Neural cell (in vitro differentiated cells): Measurements from ENCODE around the gene TLL2. TPM values are rescaled to one million over a fixed set of nuclear protein-coding genes. Genes with fewer than 3 reads are reported as not detected.

Source experiments
- H2AFZ ChIP-seq: fragments of 200-600, 300-800 bp; sonication (generic), shearing (Covaris generic); 2 replicates; pipeline ENCODE4 v1.6.0; 2014; ENCODE audit warnings: low read depth, mild to moderate bottlenecking, antibody characterized with exemption, low read length, moderate library complexity
- H3F3A ChIP-seq: fragments of 200-600 bp; shearing (Covaris generic); 2 replicates; pipeline ENCODE4 v1.6.1; 2016; ENCODE audit warnings: mild to moderate bottlenecking, moderate library complexity, mixed read lengths, antibody characterized with exemption, low read length; ENCODE audit not compliant: insufficient read depth, poor library complexity, severe bottlenecking
- H3K27ac ChIP-seq: fragments of 200-600, 300-800 bp; sonication (generic), shearing (Covaris generic); 2 replicates; pipeline ENCODE4 v1.5.1; 2014; ENCODE audit warnings: mild to moderate bottlenecking, low read length, moderate library complexity
- H3K27me3 ChIP-seq: fragments of 300-800, 200-600 bp; sonication (generic), shearing (Covaris generic); 2 replicates; pipeline ENCODE4 v1.6.0; 2014; ENCODE audit warnings: mild to moderate bottlenecking, low read depth, low read length, moderate library complexity; ENCODE audit not compliant: insufficient read depth
- H3K36me3 ChIP-seq: fragments of 300-800, 200-600 bp; sonication (generic), shearing (Covaris generic); 2 replicates; pipeline ENCODE4 v1.5.1; 2014; ENCODE audit warnings: mild to moderate bottlenecking, antibody characterized with exemption, low read length, moderate library complexity; ENCODE audit not compliant: insufficient read depth
- H3K4me2 ChIP-seq: fragments of 300-800, 200-600 bp; sonication (generic), shearing (Covaris generic); 2 replicates; pipeline ENCODE4 v1.6.0; 2014; ENCODE audit warnings: mild to moderate bottlenecking, low read length
- H3K4me3 ChIP-seq: fragments of 300-800, 200-600 bp; sonication (generic), shearing (Covaris generic); 2 replicates; pipeline ENCODE4 v1.5.1; 2014; ENCODE audit warnings: mild to moderate bottlenecking, low read length, moderate library complexity
- H3K79me2 ChIP-seq: fragments of 200-600 bp; shearing (Covaris generic); replicated peaks from 2 replicates; pipeline ENCODE4 v1.6.0; 2014; ENCODE audit warnings: mild to moderate bottlenecking, low read length, moderate library complexity; ENCODE audit not compliant: insufficient read depth
- H3K9ac ChIP-seq: fragments of 300-800, 200-600 bp; sonication (generic), shearing (Covaris generic); 2 replicates; pipeline ENCODE4 v1.6.1; 2016; ENCODE audit warnings: mild to moderate bottlenecking, low read length, mixed read lengths
- H3K9me2 ChIP-seq: fragments of 200-600 bp; shearing (Covaris generic); 2 replicates; pipeline ENCODE4 v1.6.1; 2016; ENCODE audit warnings: mild to moderate bottlenecking, low read length, mixed read lengths; ENCODE audit not compliant: insufficient read depth
- H3K9me3 ChIP-seq: fragments of 200-600, 300-800 bp; sonication (generic), shearing (Covaris generic); 2 replicates; pipeline ENCODE4 v1.6.1; 2016; ENCODE audit warnings: mild to moderate bottlenecking, mixed run types, low read length, moderate library complexity, mixed read lengths
- H4K20me1 ChIP-seq: fragments of 200-600 bp; shearing (Covaris generic); 2 replicates; pipeline ENCODE4 v1.6.1; 2016; ENCODE audit warnings: mild to moderate bottlenecking, mixed run types; ENCODE audit not compliant: insufficient read depth
- EP300 ChIP-seq: fragments of 450-650 bp; conservative IDR thresholded peaks from 2 replicates; pipeline ENCODE4 v1.6.1; 2014; ENCODE audit warnings: antibody characterized with exemption, mild to moderate bottlenecking, moderate library complexity; ENCODE audit not compliant: poor library complexity, severe bottlenecking
- EZH2 ChIP-seq: fragments of 200-600, 300-800 bp; shearing (Covaris generic), sonication (generic); IDR thresholded peaks from 2 replicates; pipeline ENCODE4 v1.6.1; 2014; ENCODE audit warnings: antibody characterized with exemption, low read length, borderline replicate concordance, mild to moderate bottlenecking; ENCODE audit not compliant: insufficient read depth, poor library complexity, severe bottlenecking
- MXI1 ChIP-seq: fragments of 450-650 bp; conservative IDR thresholded peaks from 2 replicates; pipeline ENCODE4 v1.6.1; 2014; ENCODE audit warnings: antibody characterized with exemption, mild to moderate bottlenecking; ENCODE audit not compliant: poor library complexity, severe bottlenecking
- POLR2AphosphoS5 ChIP-seq: IDR thresholded peaks from 2 replicates; pipeline ENCODE4 v1.6.1; 2012
- RAD21 ChIP-seq: fragments of 450-650 bp; conservative IDR thresholded peaks from 2 replicates; pipeline ENCODE4 v1.6.1; 2014; ENCODE audit warnings: antibody characterized with exemption, mild to moderate bottlenecking, moderate library complexity
- SMC3 ChIP-seq: fragments of 450-650 bp; conservative IDR thresholded peaks from 2 replicates; pipeline ENCODE4 v1.6.1; 2014; ENCODE audit warnings: antibody characterized with exemption, mild to moderate bottlenecking, moderate library complexity; ENCODE audit not compliant: poor library complexity
- TAF1 ChIP-seq: IDR thresholded peaks from 2 replicates; pipeline ENCODE4 v1.6.1; 2012; ENCODE audit warnings: low read depth
- polyA plus RNA-seq: library from polyadenylated mRNA; depleted of rRNA; stranded (reverse); fragments of >200 nt; gene quantifications from 2 replicates; pipeline ENCODE4 v1.2.3, GENCODE V29; 2014
- TF ChIP-seq, protein P1 (sequence below): fragments of 450-650 bp; IDR thresholded peaks from 2 replicates; pipeline ENCODE4 v1.5.1; 2014; ENCODE audit warnings: antibody characterized with exemption, mild to moderate bottlenecking, moderate library complexity; ENCODE audit not compliant: poor library complexity, severe bottlenecking
- TF ChIP-seq, protein P2 (sequence below): IDR thresholded peaks from 2 replicates; pipeline ENCODE4 v1.6.1; 2012; ENCODE audit warnings: borderline replicate concordance

The TLL2 gene
- polyA plus RNA-seq, 1 donor from 2014 or later = 0.11 TPM

DNA sequence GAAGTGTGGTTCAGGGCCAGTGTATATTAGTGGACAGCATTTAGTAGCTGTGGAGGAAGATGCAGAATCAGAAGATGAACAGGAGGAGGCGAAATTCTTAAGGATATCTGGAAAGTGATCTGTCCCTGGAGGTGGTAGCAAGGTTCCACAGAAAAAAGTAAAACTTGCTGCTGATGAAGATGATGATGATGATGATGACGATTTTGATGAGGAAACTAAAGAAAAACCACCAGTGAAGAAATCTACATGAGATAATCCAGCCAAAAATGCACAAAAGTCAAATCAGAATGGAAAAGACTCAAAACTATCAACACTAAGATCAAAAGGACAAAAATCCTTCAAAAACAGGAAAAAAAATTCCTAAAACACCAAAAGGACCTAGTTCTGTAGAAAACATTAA lies 46.8 kb upstream of the TLL2 start:
- Histone ChIP-seq H3K27ac (no peak overlapping the region), H4K20me1 (no peaks in the 10 kb centered on the region), H3K9me3 (no peaks in the 10 kb centered on the region), H3K4me2 (no peak overlapping the region), H3K79me2 (peaks cover 1% of the 10 kb centered on the region), H3K9ac (no peak overlapping the region), H3K27me3 (no peaks in the 10 kb centered on the region), H2AFZ (no peak overlapping the region), H3K36me3 (peaks cover 4% of the 10 kb centered on the region), H3F3A (no peaks in the 10 kb centered on the region), H3K4me3 (no peak overlapping the region), H3K9me2 (no peaks in the 10 kb centered on the region)
- TF ChIP-seq, protein P1, sequence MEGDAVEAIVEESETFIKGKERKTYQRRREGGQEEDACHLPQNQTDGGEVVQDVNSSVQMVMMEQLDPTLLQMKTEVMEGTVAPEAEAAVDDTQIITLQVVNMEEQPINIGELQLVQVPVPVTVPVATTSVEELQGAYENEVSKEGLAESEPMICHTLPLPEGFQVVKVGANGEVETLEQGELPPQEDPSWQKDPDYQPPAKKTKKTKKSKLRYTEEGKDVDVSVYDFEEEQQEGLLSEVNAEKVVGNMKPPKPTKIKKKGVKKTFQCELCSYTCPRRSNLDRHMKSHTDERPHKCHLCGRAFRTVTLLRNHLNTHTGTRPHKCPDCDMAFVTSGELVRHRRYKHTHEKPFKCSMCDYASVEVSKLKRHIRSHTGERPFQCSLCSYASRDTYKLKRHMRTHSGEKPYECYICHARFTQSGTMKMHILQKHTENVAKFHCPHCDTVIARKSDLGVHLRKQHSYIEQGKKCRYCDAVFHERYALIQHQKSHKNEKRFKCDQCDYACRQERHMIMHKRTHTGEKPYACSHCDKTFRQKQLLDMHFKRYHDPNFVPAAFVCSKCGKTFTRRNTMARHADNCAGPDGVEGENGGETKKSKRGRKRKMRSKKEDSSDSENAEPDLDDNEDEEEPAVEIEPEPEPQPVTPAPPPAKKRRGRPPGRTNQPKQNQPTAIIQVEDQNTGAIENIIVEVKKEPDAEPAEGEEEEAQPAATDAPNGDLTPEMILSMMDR = no peak
- TF ChIP-seq, protein P2, sequence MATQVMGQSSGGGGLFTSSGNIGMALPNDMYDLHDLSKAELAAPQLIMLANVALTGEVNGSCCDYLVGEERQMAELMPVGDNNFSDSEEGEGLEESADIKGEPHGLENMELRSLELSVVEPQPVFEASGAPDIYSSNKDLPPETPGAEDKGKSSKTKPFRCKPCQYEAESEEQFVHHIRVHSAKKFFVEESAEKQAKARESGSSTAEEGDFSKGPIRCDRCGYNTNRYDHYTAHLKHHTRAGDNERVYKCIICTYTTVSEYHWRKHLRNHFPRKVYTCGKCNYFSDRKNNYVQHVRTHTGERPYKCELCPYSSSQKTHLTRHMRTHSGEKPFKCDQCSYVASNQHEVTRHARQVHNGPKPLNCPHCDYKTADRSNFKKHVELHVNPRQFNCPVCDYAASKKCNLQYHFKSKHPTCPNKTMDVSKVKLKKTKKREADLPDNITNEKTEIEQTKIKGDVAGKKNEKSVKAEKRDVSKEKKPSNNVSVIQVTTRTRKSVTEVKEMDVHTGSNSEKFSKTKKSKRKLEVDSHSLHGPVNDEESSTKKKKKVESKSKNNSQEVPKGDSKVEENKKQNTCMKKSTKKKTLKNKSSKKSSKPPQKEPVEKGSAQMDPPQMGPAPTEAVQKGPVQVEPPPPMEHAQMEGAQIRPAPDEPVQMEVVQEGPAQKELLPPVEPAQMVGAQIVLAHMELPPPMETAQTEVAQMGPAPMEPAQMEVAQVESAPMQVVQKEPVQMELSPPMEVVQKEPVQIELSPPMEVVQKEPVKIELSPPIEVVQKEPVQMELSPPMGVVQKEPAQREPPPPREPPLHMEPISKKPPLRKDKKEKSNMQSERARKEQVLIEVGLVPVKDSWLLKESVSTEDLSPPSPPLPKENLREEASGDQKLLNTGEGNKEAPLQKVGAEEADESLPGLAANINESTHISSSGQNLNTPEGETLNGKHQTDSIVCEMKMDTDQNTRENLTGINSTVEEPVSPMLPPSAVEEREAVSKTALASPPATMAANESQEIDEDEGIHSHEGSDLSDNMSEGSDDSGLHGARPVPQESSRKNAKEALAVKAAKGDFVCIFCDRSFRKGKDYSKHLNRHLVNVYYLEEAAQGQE = no peak
- no peak for TF ChIP-seq SMC3

DNA sequence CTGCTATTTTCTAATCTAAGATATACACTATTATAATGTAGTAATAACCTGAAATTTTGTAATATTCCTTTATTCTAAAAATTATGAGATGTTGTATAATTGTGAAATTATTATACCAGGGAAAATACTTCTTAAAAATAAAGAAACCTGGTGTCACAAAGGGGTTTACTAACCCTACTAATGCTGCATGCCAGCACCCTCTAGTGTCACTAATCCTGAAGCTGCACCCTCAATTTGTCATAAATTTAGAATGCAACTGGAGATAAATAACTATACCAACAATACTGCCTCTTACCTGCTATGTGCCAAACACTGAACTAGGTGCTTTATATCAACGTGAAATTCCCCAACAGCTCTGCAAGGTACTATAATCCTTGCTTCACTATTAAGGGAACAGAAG lies 42.3 kb upstream of the TLL2 start:
- Histone ChIP-seq H3K9ac (no peak overlapping the region), H3K27ac (no peak overlapping the region), H2AFZ (no peak overlapping the region), H3K36me3 (peaks cover 4% of the 10 kb centered on the region), H3K4me3 (no peak overlapping the region), H3K4me2 (no peak overlapping the region), H3K9me2 (no peaks in the 10 kb centered on the region), H3F3A (no peaks in the 10 kb centered on the region), H3K9me3 (no peaks in the 10 kb centered on the region), H3K27me3 (no peaks in the 10 kb centered on the region), H3K79me2 (no peaks in the 10 kb centered on the region), H4K20me1 (no peaks in the 10 kb centered on the region)
- TF ChIP-seq SMC3 (peak; percentile 66), TAF1 (no peak), RAD21 (peak; percentile 67), POLR2AphosphoS5 (no peak), EP300 (no peak), MXI1 (no peak), EZH2 (no peak)
- TF ChIP-seq, protein P1 = peak; percentile 67
- TF ChIP-seq, protein P2 = no peak
